Pons (tissue), 1 donor: ENCODE data around the gene FBN2.
"Not testable (repeated sequence)": the region's sequence is repeated elsewhere in the genome, so short reads cannot be mapped to it uniquely, and the experiment has no call there.

ENCODE experiments used
- DNase-seq: peaks from one replicate; pipeline ENCODE4 v3.0.0-alpha.2; 2016; ENCODE audit warnings: low spot score

Gene FBN2

GRCh38 chr5:128534726-128535125 is 3.3 kb downstream of the FBN2 start:
- DNase-seq = no peak

DNA sequence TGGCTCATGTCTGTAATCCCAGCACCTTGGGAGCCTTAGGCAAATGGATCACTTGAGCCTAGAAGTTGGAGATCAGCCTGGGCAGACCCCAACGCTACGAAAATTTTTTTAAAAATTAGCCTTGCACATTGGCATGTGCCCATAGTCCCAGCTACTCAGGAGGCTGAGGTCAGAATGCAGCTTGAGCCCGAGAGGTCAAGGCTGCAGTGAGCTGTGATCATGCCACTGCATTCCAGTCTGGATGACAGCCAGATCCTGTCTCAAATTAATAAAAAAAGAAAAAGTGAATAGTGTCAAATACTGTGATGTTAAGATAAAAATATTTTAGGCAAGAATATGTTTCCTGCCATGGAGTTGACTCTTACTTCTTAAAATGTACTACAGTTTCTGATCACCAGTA is 5.3 kb downstream of the FBN2 start:
- DNase-seq = no peak

DNA sequence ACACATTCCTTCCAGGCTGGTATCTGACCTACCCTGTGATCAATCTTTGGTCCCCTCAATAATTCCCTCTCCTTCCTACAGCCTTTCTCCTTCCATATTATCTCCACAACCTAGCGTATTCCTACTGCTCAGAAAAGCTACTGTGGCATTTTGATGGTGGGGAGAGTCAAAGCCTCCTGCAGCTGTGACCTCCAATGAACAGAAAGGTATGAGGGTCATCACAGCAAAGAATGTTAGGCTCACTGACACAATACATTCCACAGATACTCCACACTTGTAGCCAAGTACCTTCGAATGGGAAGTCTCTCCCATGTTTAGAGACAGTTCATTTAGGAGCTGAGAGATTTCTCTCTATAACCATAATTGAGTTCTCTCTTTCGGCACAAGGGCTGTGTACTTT is 5.9 kb downstream of the FBN2 start:
- DNase-seq = no peak

DNA sequence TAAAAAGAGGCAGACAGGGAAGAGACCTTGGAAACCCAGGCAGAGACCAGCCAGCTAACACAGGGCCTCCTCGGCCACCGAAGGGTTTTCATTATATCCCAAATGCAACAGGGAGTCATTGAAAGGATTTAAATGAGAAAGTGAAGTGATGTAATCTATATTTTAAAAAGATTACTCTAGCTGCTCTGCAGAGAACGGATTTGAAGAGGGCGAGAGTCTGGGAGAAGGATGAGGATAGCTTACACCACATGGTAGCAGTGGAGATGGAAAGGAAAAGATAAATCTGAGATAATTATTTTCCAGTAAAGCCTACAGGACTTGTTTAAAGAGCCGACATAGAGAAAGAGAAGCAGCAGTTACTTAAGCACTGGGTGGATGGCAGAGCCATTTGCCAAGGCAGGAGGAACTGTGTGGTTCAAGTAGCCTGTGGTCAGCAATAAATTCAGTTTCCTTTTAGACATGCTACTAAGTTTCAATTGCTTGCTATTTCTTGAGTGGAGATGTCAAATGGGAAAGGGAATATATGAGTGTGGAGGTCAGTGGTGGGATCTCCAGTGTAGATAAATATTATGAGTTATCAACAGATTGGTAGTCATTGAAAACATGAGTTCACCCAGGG is 9.3 kb downstream of the FBN2 start:
- no peak for DNase-seq

DNA sequence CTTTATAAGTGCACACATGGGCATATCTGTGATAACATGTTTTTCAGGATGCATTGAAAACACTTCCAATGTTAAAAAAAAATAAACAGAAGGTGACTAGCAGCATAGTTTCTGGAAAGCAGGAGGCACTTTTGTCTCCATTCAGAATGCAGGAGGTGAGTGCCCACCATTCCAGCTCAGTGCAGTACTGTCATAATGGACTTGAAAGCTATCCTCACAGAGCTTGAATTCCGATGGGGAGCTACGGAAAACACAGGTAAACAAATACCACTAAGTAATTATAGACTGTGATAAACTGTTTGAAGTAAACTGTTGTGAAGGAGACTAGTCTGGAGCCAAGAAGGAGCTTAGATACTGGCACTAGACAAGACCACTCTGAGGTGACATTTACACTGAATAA is 9.9 kb downstream of the FBN2 start:
- no peak for DNase-seq

GRCh38 chr5:128527077-128527476 is 11.0 kb downstream of the FBN2 start:
- no peak for DNase-seq

GRCh38 chr5:128522336-128522735 is 15.7 kb downstream of the FBN2 start:
- no peak for DNase-seq

DNA sequence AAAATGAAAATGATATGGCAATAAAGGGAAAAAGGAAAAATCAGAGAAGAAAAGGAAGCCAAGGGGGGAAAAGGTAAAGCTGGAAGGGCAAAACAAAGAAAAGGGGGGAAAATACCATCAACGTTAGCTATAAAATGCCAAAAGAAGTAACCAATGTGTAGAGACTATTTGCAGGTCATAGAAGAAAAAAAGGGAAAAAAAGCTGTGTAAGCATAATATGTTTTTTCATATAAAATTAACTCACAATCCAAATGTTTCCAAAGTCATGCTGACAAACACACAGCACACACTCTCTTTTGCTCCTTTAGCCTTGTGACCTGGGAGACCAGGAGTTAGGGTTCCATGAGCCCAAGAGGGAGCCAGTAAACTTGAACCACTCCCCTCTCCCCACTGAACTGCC is 18.2 kb downstream of the FBN2 start:
- DNase-seq = no peak

GRCh38 chr5:128516978-128517377 is 21.1 kb downstream of the FBN2 start:
- DNase-seq = no peak

DNA sequence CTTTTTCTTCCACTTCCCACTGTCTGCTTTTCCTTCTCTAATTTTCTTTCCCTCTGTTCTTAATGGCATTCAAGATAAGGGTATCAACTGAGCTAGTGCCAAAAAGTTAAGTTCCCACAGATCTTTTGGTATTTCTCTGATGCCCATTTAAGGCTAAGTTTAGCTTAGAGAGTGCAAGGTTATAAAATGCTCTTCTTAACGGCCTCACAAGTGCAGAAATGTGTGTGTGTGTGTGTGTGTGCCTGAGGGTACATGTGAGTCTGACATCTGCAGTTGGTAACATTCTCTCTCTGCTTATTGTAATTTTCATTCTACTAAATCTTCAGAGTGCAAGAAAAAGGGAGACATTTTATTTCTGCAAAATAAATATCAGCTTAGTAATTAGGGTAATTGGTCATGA is 24.2 kb downstream of the FBN2 start:
- DNase-seq = no peak

GRCh38 chr5:128512894-128513293 is 25.2 kb downstream of the FBN2 start:
- no peak for DNase-seq

DNA sequence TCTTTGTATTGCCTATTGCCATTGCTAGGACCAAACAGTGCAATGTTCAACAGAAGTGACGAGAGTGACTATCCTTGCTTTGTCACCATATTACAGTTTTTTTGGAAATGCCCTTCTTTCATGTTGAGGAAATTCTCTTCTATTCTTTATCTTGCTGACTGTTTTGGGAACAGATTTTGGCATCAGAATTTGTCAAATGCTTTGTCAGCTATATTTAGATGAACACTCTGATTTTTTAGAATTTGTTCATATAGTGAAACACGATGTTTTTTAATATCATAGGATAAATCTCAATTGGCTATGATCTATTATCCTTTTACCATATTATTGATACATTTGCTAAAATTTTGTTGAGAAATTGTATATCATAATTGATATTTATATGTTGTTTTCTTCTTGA is 31.4 kb downstream of the FBN2 start:
- DNase-seq = no peak

GRCh38 chr5:128503727-128504126 is 34.3 kb downstream of the FBN2 start:
- DNase-seq = not testable (repeated sequence)

DNA sequence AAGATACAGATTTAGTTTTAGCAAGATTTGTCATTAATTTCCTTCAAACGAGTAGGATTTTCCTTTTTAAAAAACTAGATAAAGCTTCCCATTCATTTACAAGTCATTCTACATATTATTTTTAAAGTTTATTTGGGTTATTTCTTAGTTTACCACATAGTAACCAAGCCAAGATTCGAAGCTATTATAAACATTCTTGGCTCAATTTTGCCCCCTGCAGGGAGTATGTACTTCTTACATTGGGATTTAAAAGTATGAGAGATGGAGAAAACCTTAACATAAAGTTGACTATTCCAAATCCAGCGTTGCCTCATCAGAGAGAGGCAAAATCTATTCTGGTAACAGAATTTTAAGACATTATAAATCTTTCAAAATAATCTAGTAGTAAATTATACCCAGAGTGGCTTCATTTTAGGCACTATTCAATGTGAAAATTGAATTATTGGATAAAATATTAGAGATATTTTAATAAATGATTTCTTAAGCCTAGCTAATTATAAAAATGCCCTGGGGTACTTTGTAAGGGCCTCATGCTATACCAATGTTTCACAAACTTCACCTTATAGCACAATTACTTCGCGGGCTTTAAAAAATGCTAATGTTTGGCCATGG is 39.1 kb downstream of the FBN2 start:
- peak; percentile 70 for DNase-seq

GRCh38 chr5:128494516-128494915 is 43.5 kb downstream of the FBN2 start:
- no peak for DNase-seq

DNA sequence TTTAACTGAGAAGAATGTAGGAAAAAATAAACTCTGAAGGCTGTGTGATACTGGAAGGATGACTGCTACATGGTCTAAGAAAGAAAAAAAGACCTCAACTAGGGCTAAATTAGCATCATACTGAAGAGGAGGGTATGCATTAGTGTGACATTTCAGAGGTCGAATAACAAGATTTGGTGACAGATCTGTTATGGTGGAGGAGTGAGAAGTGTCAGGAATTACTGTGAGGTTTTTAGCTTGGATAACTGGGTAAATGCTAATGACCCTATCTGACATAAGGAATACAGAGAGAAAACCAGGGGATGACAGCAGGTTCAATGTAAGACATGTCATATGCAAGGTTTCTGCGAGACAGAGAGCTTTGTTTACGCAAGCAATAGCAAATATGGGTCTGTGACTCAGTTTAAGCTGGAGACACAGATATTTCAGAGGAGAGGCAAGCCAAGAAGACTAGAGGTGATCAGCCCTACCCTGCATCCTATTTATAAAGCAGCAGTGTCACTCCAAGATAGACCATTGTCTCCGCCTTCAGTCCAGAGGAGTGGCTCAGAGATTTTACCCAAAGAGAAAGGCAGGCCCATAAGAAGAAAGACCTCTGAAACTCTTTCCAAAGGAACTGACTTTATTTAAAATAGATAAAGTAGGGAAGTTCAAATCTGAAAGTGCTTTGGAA is 44.3 kb downstream of the FBN2 start:
- no peak for DNase-seq

DNA sequence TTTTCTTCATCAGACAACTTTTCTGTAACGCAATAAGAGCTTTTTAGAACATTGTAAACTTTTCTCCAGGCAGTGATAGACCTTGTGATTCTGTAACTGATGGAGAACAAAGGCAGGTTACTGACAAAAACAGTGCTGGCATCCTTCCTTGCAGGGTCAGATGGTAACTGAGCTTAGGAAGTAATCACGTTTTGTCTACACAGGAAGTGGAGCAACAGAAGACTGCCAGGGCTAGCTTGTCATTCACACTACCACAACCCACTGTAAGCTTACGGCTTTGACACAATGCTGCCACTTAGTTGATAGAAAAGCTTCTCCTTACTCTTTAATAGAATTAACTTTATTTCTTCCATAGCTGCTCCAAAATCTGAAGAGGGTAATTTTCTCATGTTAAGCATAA is 46.8 kb downstream of the FBN2 start:
- no peak for DNase-seq

DNA sequence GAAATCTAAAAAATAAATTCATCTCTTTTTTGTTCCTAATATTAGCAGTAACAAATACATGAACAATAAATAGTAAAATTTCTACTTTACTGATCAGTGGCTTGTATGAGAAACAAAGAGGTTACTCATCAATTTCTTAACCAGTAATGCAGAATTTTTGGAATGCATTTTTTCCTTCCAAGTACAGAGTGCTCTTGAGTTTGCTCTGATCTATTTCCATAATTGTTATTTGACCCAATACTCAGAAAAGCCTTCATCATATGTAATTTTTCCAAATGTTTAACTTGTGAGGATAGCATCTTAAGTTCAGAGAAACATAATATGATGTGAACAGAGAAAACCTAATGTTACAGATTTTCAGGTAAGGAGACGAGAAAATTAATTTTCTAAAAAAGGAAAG is 47.3 kb downstream of the FBN2 start:
- DNase-seq = no peak

GRCh38 chr5:128487041-128487440 is 51.0 kb downstream of the FBN2 start:
- DNase-seq = no peak

GRCh38 chr5:128483738-128484137 is 54.3 kb downstream of the FBN2 start:
- no peak for DNase-seq

DNA sequence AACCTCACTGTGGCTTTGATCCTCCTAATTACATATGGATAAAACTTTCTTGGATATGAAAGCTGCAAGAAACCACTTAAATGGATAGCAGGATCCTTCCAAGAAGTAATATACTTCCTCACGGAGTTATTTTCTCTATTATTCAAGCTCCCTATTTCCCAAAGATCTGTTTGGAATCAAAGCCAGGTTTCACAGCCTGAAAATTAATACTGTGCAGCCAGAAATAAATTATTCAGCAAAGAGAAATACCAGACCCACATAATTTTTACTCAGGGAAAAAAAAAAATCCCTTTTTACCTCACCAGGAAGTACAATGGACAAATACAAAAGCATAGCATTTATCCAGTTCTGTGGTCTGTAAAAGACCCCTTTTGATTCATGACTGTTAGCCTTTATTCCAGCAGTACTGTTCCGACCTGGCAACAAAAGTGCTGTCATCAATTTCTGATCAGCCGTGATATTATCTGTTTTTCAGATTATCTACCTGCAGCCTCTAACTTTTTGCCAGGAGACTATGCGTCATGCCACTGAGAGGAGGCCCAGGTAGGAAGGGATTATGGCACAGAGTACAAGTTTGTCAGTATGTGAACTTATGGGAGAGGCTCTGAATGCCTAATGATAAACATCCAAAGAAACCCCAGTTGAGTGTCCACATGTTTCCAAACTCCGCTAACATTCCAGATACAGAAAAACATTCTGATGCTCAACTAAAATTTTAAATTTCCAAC is 57.0 kb downstream of the FBN2 start:
- DNase-seq = no peak

GRCh38 chr5:128480158-128480557 is 57.9 kb downstream of the FBN2 start:
- DNase-seq = no peak
